ENCODE data around the gene LRFN2.

- TF ChIP-seq NFRKB (IDR thresholded peaks at IDR 0.05), result no peak
- TF ChIP-seq BHLHE40 (IDR thresholded peaks at IDR 0.05; ENCODE audit: borderline replicate concordance), result no peak
- TF ChIP-seq ARNT (IDR thresholded peaks at IDR 0.05), result no peak
- no peak for TF ChIP-seq ELF4 (IDR thresholded peaks at IDR 0.05)
- no peak for TF ChIP-seq CTBP1 (IDR thresholded peaks at IDR 0.05; ENCODE audit: borderline replicate concordance)
- no peak for TF ChIP-seq HDGF (IDR thresholded peaks at IDR 0.05; ENCODE audit: borderline replicate concordance)
- TF ChIP-seq TARDBP (IDR thresholded peaks at IDR 0.05), result no peak
- TF ChIP-seq SP1 (IDR thresholded peaks at IDR 0.05), result no peak
- TF ChIP-seq FOXK2 (IDR thresholded peaks at IDR 0.05), result no peak
- no peak for TF ChIP-seq FOXM1 (IDR thresholded peaks at IDR 0.05; ENCODE audit: borderline replicate concordance)
- TF ChIP-seq LEF1 (IDR thresholded peaks at IDR 0.05; ENCODE audit: borderline replicate concordance), result no peak
- no peak for TF ChIP-seq SUZ12 (IDR thresholded peaks at IDR 0.05)
Observed at GRCh38 chr6:40419946-40420728, 167.0 kb downstream of the LRFN2 start.
